NCI-H2171 treated with DMSO at 0.1 percent for 48 hours (cell line): Measurements from ENCODE around the gene SPEG.

Source experiments
- DNase-seq: peaks from one replicate; lab custom pipeline; 2025; lab: John Stamatoyannopoulos, UW

SPEG gene

GRCh38 chr2:219533930-219534661, 99.5 kb downstream of the SPEG start:
- DNase-seq, result peak; percentile 10

- no peak for DNase-seq
Measured at GRCh38 chr2:219536425-219536824, 101.8 kb downstream of the SPEG start.

- DNase-seq, result peak; percentile 11
Measured at GRCh38 chr2:219536967-219537366, 102.3 kb downstream of the SPEG start.

- DNase-seq, result no peak
Measured at GRCh38 chr2:219537657-219538488, 103.2 kb downstream of the SPEG start.

- no peak for DNase-seq
Measured at GRCh38 chr2:219538504-219538951, 103.9 kb downstream of the SPEG start.

- DNase-seq, result no peak
Measured at GRCh38 chr2:219538956-219539788, 104.5 kb downstream of the SPEG start.

- DNase-seq, result no peak
Measured at GRCh38 chr2:219539926-219540678, 105.5 kb downstream of the SPEG start.

- no peak for DNase-seq
Measured at GRCh38 chr2:219540784-219541504, 106.3 kb downstream of the SPEG start.

- DNase-seq, result peak; percentile 89
Measured at GRCh38 chr2:219541611-219542180, 107.1 kb downstream of the SPEG start.

- DNase-seq, result peak; percentile 18
Measured at GRCh38 chr2:219542931-219543595, 108.4 kb downstream of the SPEG start.

GRCh38 chr2:219543596-219544358, 109.1 kb downstream of the SPEG start, which contains the start of the genes CHPF and TMEM198:
Gene CHPF (minus strand): TSS chr2:219543809. CDS start chr2:219543538, 271 bp downstream.
Gene TMEM198 (plus strand): TSS chr2:219544028. CDS start chr2:219544728, 700 bp downstream.
- peak; percentile 96 for DNase-seq

- no peak for DNase-seq
Measured at GRCh38 chr2:219544567-219544966, 109.9 kb downstream of the SPEG start.

- no peak for DNase-seq
Measured at GRCh38 chr2:219545295-219545942, 110.8 kb downstream of the SPEG start.

GRCh38 chr2:219545943-219546352, 111.3 kb downstream of the SPEG start:
- DNase-seq, result no peak

- no peak for DNase-seq
Measured at GRCh38 chr2:219547621-219548020, 113.0 kb downstream of the SPEG start.
